Uterus (tissue), 4 donors: ENCODE measurements around the gene LRTM2. TPM values are rescaled to one million over a fixed set of nuclear protein-coding genes. Genes with fewer than 3 reads are reported as not detected.

Experiments
- DNase-seq, 2 donors: peaks; one replicate each; pipeline ENCODE4 v3.0.0-alpha.2; 2019 to 2020
- H3K27ac ChIP-seq, 2 donors: fragments of 200-600 bp; sonication (generic); 1 replicate in 1 of 2; 2 replicates in 1 of 2; pipeline ENCODE4 v1.5.1; 2016 to 2018
- H3K27me3 ChIP-seq, 2 donors: fragments of 200-600 bp; sonication (generic); one replicate each; pipeline ENCODE4 v1.5.1; 2018 to 2019; ENCODE audit warnings: control low read depth in 1 of 2
- H3K36me3 ChIP-seq, 2 donors: fragments of 200-600 bp; sonication (generic); one replicate each; pipeline ENCODE4 v1.5.1; 2019; ENCODE audit warnings: control low read depth in 1 of 2
- H3K4me1 ChIP-seq, 2 donors: fragments of 200-600 bp; sonication (generic); one replicate each; pipeline ENCODE4 v1.5.1; 2018 to 2019; ENCODE audit warnings: control low read depth in 1 of 2
- H3K4me3 ChIP-seq, 2 donors: fragments of 200-600 bp; sonication (generic); 1 replicate in 1 of 2; 2 replicates in 1 of 2; pipeline ENCODE4 v1.5.1; 2018 to 2019; ENCODE audit warnings: mild to moderate bottlenecking in 1 of 2
- H3K9me3 ChIP-seq, 2 donors: fragments of 200-600 bp; sonication (generic); one replicate each; pipeline ENCODE4 v1.5.1; 2019; ENCODE audit warnings: control low read depth in 1 of 2
- POLR2A ChIP-seq, 2 donors: fragments of 450-650 bp; IDR thresholded peaks; one replicate each; pipeline ENCODE4 v1.6.1; 2016; ENCODE audit warnings: antibody characterized with exemption in 2 of 2, mild to moderate bottlenecking in 1 of 2, moderate library complexity in 1 of 2
- intact Hi-C: fragments of 100-400 bp; cut with DNase I; formaldehyde crosslinking; loops from one replicate; pipeline ENCODE4 v1.15.1; 2023; ENCODE audit warnings: low total_unique reads
- total RNA-seq, 4 donors: library from RNA; depleted of rRNA in 3 of 4; stranded (reverse); fragments of >200 nt in 3 of 4; gene quantifications; one replicate each; pipeline versions ENCODE4 v1.1.0 to v1.2.4, GENCODE V29; 2014 to 2023
- TF ChIP-seq, protein P1 (sequence below), 4 experiments: fragments of 200-600 bp in 2 of 4; fragments of 450-650 bp in 2 of 4; sonication (generic) in 2 of 4; IDR thresholded peaks; one replicate each; pipeline ENCODE4 v1.5.1; 2016 to 2019; ENCODE audit warnings: antibody characterized with exemption in 4 of 4, mild to moderate bottlenecking in 2 of 4, moderate library complexity in 1 of 4
- donor health status: DM: yes; HTN: yes; CAD: no.

The LRTM2 gene
- total RNA-seq, 4 donors from 2014 or later, result not detected

DNA sequence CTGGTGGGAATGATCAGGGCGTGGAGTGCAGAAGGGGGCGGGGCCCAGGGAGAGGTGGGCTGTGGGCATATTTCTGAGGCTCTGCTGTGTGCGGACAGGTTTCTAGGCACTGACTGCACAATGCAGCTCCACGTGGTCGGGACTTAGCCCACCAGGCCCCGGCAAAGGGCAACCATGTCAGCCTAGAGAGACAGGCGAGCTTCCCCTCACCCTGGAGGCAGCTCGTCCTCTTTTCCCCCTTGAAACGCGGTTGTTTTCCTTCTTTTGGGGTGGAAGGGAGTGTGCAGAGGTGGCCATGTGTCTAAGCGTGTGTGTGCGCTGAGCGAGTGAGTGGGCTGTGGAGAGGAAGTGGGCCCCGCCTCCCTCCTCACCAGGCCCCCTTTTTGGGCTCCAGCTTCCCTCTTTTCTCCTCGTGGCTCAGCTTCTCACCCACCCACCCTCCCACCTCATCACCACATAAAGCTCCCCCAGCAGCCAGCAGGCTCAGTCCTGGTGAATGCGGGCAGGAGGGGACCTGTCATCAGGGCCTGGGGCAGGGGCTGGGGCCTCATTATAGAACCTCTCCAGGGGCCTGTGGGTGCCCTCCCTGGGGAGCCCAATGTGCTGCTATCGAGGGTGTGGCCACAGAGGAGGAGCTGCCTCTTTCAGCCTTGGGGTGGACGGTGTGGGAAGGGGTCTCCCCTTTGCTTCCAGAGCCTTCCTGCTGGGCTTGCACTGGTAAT, 22.0 kb downstream of the LRTM2 start:
- H3K36me3 ChIP-seq, result no peaks in the 10 kb centered on the region
- no peak for DNase-seq
- no peaks in the 10 kb centered on the region for H3K9me3 ChIP-seq
- H3K4me3 ChIP-seq, result no peak overlapping the region
- no peaks in the 10 kb centered on the region for H3K4me1 ChIP-seq
- intact Hi-C loops, result no loop called here
- TF ChIP-seq POLR2A (IDR thresholded peaks at IDR 0.05), result no peak
- TF ChIP-seq, protein P1, sequence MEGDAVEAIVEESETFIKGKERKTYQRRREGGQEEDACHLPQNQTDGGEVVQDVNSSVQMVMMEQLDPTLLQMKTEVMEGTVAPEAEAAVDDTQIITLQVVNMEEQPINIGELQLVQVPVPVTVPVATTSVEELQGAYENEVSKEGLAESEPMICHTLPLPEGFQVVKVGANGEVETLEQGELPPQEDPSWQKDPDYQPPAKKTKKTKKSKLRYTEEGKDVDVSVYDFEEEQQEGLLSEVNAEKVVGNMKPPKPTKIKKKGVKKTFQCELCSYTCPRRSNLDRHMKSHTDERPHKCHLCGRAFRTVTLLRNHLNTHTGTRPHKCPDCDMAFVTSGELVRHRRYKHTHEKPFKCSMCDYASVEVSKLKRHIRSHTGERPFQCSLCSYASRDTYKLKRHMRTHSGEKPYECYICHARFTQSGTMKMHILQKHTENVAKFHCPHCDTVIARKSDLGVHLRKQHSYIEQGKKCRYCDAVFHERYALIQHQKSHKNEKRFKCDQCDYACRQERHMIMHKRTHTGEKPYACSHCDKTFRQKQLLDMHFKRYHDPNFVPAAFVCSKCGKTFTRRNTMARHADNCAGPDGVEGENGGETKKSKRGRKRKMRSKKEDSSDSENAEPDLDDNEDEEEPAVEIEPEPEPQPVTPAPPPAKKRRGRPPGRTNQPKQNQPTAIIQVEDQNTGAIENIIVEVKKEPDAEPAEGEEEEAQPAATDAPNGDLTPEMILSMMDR (IDR thresholded peaks at IDR 0.05), result no peak
- H3K27me3 ChIP-seq, result no peaks in the 10 kb centered on the region
- no peak overlapping the region for H3K27ac ChIP-seq

DNA sequence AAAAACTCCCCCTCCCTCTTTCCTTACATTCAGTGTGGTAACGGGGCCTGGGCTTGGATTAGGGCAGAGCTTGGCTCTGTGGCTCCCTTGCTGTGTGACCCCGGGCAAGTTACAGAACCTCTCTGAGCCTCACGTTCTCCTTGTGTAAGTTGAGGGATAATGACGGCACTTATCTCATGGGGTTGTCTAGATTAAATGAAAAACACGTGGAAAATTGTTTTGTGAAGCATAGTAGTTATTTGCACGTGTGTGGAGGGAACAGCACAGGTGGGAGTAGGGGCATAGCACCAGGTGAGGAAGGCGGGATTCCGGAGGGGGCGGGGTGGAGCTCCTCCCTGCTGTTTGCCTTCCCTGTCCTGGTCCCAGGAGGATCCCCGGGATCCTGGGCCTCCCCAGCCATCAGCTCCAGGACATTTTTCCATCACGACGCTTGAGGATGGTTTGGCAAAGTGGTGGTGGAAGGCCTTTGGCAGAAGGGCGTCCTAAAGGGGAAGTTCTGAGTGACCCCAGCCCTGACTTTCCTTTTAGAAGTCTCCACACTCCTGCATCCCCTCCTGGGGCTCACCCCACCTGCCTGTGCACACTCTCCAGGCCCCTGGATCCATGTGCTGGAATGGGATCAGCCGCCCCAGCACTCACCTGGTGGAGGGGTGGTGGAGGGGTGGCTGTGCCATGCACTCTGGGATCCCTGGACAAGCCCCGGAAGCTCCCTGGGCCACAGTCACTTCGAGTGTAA, 22.7 kb downstream of the LRTM2 start:
- H3K27me3 ChIP-seq, result no peaks in the 10 kb centered on the region
- peak in 1 of 2 donors; percentile 6 for DNase-seq
- H3K4me3 ChIP-seq, result no peak overlapping the region
- H3K27ac ChIP-seq, result no peak overlapping the region
- H3K36me3 ChIP-seq, result no peaks in the 10 kb centered on the region
- intact Hi-C loops, result no loop called here
- no peaks in the 10 kb centered on the region for H3K9me3 ChIP-seq
- TF ChIP-seq POLR2A (IDR thresholded peaks at IDR 0.05), result no peak
- TF ChIP-seq, protein P1 (IDR thresholded peaks at IDR 0.05), result no peak
- no peaks in the 10 kb centered on the region for H3K4me1 ChIP-seq

DNA sequence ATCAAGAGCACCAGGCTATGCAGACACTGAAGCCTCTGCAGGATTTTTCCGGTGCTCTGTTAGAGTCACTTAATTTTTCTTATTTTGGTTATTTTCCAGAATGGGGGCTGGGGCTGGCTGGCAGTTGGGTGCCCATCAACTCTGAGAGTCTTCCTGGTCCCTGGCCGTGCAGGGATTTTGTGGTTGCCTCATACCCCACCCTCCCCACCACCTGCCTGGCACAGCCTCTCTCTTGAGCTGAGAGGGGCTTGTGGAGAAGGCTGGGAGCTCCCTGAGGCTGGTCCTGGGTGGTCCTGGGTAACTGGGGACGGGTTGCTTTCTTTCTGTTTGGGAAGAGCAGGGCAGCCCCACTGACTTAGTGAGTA, 23.3 kb downstream of the LRTM2 start:
- DNase-seq, result no peak
- H3K36me3 ChIP-seq, result no peaks in the 10 kb centered on the region
- intact Hi-C loops, result no loop called here
- TF ChIP-seq POLR2A (IDR thresholded peaks at IDR 0.05), result no peak
- TF ChIP-seq, protein P1 (IDR thresholded peaks at IDR 0.05), result no peak
- H3K4me3 ChIP-seq, result no peak overlapping the region
- H3K4me1 ChIP-seq, result no peaks in the 10 kb centered on the region
- H3K27ac ChIP-seq, result no peak overlapping the region
- no peaks in the 10 kb centered on the region for H3K27me3 ChIP-seq
- no peaks in the 10 kb centered on the region for H3K9me3 ChIP-seq

DNA sequence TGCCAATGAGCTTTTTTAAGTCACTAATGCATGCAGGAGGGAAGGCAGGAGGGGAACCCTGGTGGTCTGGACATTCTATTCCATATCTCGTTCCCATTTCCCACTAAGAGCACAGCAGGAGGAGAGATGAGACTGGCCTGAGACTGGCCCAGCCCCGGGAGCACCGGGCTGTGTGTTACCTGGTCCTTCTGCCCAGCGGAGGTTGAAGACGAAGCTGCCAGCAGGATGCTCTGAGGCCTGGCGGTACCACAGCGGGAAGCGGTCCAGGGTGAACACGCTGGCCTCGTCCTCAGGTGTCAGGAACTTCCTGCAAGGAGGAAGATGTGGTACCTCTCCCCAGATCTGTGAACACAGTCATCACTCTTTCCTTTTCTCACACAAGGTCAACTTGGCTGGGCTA, 23.9 kb downstream of the LRTM2 start:
- H3K4me3 ChIP-seq, result no peak overlapping the region
- no peak for TF ChIP-seq POLR2A (IDR thresholded peaks at IDR 0.05)
- TF ChIP-seq, protein P1 (IDR thresholded peaks at IDR 0.05), result no peak
- H3K27me3 ChIP-seq, result no peaks in the 10 kb centered on the region
- peak in 1 of 2 donors; percentile 5 for DNase-seq
- H3K27ac ChIP-seq, result no peak overlapping the region
- no peaks in the 10 kb centered on the region for H3K9me3 ChIP-seq
- H3K4me1 ChIP-seq, result no peaks in the 10 kb centered on the region
- no peaks in the 10 kb centered on the region for H3K36me3 ChIP-seq
- intact Hi-C loops, result no loop called here

DNA sequence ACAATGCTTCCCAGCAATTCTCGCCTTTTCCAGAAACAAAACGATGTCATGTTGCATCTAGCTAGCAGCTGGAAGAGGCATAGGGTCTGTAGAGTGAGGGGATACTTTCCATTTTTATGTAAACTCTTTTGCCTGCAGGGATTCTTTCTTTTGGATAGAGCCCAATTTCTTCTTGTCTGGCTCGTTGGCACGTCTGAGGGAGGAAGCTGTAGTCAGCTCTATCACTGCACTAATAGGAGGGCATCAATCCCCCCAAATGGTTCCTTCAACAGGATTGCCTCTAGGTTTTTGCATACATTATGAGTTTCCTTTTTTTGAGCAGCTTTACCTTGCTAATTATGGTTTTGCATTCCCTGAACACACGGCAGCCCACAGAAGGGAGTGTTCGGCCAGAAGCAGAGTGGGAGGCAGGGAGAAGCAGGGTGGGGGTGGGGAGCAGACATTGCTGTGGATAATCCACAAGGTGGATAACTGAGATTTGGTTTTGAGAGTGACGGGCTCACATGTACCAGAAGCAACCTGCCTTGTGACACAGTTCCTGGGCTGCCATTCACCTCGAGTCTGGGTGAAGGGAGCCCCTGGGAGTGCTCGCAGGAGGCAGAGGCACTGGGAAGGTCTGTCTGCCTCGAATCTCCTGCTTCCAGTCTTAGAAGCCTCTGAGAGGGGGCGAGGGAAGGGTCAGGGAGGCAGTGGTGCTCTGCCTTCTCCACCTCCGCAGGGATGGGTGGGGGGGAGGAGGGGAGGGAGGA, 24.5 kb downstream of the LRTM2 start:
- DNase-seq, result no peak
- intact Hi-C loops, result no loop called here
- H3K4me3 ChIP-seq, result no peak overlapping the region
- H3K27me3 ChIP-seq, result no peaks in the 10 kb centered on the region
- H3K4me1 ChIP-seq, result no peaks in the 10 kb centered on the region
- H3K27ac ChIP-seq, result no peak overlapping the region
- no peaks in the 10 kb centered on the region for H3K36me3 ChIP-seq
- H3K9me3 ChIP-seq, result no peaks in the 10 kb centered on the region
- TF ChIP-seq, protein P1 (IDR thresholded peaks at IDR 0.05), result no peak
- TF ChIP-seq POLR2A (IDR thresholded peaks at IDR 0.05), result no peak
